Measurements from ENCODE around the gene SEC23IP.
"Not testable (repeated sequence)": the region's sequence is repeated elsewhere in the genome, so short reads cannot be mapped to it uniquely, and the experiment has no call there.

GRCh38 chr10:119869398-119869797 lies 23.1 kb upstream of the SEC23IP start:
- TF ChIP-seq POLR2A (IDR thresholded peaks at IDR 0.05; ENCODE audit: low read length); GATA1 (IDR thresholded peaks at IDR 0.05; ENCODE audit: low read depth, low read length): not testable (repeated sequence)
